ENCODE data around the gene CYP46A1.
A peak's percentile ranks its signal among the peaks of the same experiment; 100 is the strongest.
"Not testable (repeated sequence)": the region's sequence is repeated elsewhere in the genome, so short reads cannot be mapped to it uniquely, and the experiment has no call there.

Gene CYP46A1

DNA sequence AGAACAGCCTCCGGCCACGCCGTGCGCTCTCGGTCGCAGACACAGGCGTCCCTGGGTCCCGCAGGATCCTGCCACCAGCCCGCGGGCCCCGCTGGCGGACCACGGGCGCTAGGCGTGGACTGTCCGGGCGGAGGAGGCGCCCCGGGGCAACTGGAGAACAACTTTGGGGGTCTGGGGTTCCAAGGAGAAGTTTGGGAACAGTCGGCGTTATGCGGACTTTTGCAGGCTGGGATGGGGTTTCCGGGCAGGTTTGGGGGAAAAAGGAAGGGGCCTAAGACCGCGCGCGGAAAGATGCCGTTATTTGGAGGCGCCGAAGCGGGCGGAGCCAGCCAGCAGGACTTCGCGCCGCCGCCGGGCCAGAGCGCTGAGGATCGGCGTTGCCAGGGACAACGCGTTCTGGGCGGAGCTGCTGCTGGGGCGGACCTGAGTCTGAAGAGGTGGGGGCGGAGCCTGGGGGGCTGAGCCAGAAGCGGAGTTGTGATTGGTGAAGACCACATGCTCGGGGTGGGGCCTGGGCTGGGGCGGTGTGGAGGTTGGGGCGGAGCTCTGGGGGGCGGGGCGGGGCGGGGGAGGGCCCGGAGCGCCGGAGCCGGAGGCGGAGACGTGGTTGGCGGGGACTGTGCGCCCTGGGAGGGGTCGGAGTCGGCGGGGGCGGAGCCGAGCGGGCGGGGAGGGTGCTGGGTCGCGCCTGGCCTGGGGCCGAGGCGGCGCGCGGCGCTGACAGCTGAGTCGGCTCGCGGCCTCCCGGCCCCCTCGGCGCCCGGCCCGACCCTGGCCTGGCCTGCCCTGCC is at the start of gene CYP46A1:
TSS of gene CYP46A1 (plus strand) at position 680 of the 791 bp plus-strand sequence. CDS start 120 bp downstream, outside the sequence.
- Histone ChIP-seq H3K27me3 (peaks cover 88% of the 10 kb centered on the region), H3K9me3 (no peaks in the 10 kb centered on the region), H3K4me3 (ENCODE audit: low read depth in 1 of 2, low read length in 1 of 2) (peak within 1 kb of the TSS; percentile 61 to 63), H3K4me1 (ENCODE audit: control insufficient read depth in 1 of 2, insufficient read depth in 1 of 2, low read depth in 1 of 2, low read length in 1 of 2) (peaks cover 12 to 18% of the 10 kb centered on the region in 2 experiments), H3K36me3 (no peaks in the 10 kb centered on the region), H3K27ac (peak within 1 kb of the TSS; percentile 31)
- peak; percentile 6 for TF ChIP-seq CTCF (IDR thresholded peaks at IDR 0.05)

GRCh38 chr14:99634443-99634842 is 49.7 kb upstream of the CYP46A1 start:
- H3K4me1 ChIP-seq (ENCODE audit: control insufficient read depth in 1 of 2, insufficient read depth in 1 of 2, low read depth in 1 of 2, low read length in 1 of 2), result no peaks in the 10 kb centered on the region
- H3K36me3 ChIP-seq, result no peaks in the 10 kb centered on the region
- H3K4me3 ChIP-seq (ENCODE audit: low read depth in 1 of 2, low read length in 1 of 2), result no peak overlapping the region
- no peaks in the 10 kb centered on the region for H3K9me3 ChIP-seq
- no peak for TF ChIP-seq CTCF (IDR thresholded peaks at IDR 0.05)
- peaks cover 3% of the 10 kb centered on the region for H3K27me3 ChIP-seq
- no peak overlapping the region for H3K27ac ChIP-seq

DNA sequence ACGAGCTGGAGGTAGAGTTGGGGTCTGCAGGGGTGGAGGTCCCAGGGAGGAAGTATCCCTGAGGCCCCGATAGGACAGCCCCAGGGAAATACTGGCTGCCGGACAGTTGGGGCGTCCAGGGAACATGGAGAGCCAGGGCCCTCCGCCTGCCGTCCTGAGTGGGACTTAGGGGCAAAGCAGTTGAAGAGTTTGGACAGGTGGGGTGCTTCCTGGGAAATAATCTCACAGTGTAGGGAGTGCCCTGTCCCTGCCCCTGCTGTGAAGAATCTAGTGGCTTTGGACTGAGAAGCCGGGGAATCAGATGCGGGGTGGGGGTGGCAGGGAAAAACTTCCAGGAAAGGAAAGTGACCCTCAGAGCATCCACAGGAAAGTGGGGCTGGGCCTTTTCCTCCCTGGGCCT is 49.0 kb upstream of the CYP46A1 start:
- H3K27me3 ChIP-seq, result peaks cover 3% of the 10 kb centered on the region

DNA sequence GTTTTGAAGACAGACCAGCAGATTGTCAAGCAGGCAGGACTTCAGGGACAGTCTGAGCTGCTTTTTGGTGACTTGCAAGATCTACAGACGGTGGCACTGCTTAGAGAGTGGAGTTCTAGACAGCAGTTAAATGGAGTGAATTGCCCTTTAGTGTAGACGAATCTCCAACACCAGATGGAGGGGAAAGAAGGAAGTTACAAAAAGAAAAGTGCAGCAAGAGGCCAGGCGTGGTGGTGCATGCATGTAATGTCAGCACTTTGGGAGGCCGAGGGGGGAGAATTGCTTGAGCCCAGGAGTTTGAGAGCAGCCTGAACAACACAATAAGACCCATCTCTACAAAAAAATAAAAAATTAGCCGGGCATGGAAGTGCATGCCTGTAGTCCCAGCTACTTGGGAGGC is 47.6 kb upstream of the CYP46A1 start:
- Histone ChIP-seq H3K4me3 (ENCODE audit: low read depth in 1 of 2, low read length in 1 of 2) (no peak overlapping the region), H3K9me3 (no peaks in the 10 kb centered on the region), H3K27ac (no peak overlapping the region), H3K4me1 (ENCODE audit: control insufficient read depth in 1 of 2, insufficient read depth in 1 of 2, low read depth in 1 of 2, low read length in 1 of 2) (no peaks in the 10 kb centered on the region), H3K36me3 (no peaks in the 10 kb centered on the region), H3K27me3 (peaks cover 3% of the 10 kb centered on the region)
- TF ChIP-seq CTCF (IDR thresholded peaks at IDR 0.05), result no peak

More for the DNA sequence above, 49.0 kb upstream of the CYP46A1 start:
- H3K9me3 ChIP-seq, result no peaks in the 10 kb centered on the region
- H3K4me3 ChIP-seq (ENCODE audit: low read depth in 1 of 2, low read length in 1 of 2), result no peak overlapping the region
- no peak overlapping the region for H3K27ac ChIP-seq
- H3K4me1 ChIP-seq (ENCODE audit: control insufficient read depth in 1 of 2, insufficient read depth in 1 of 2, low read depth in 1 of 2, low read length in 1 of 2), result no peaks in the 10 kb centered on the region
- no peaks in the 10 kb centered on the region for H3K36me3 ChIP-seq
- no peak for TF ChIP-seq CTCF (IDR thresholded peaks at IDR 0.05)

GRCh38 chr14:99637624-99638023 is 46.5 kb upstream of the CYP46A1 start:
- Histone ChIP-seq H3K4me3 (ENCODE audit: low read depth in 1 of 2, low read length in 1 of 2) (no peak overlapping the region), H3K4me1 (ENCODE audit: control insufficient read depth in 1 of 2, insufficient read depth in 1 of 2, low read depth in 1 of 2, low read length in 1 of 2) (no peaks in the 10 kb centered on the region), H3K9me3 (no peaks in the 10 kb centered on the region), H3K27me3 (peaks cover 3% of the 10 kb centered on the region), H3K36me3 (no peaks in the 10 kb centered on the region), H3K27ac (no peak overlapping the region)
- no peak for TF ChIP-seq CTCF (IDR thresholded peaks at IDR 0.05)

DNA sequence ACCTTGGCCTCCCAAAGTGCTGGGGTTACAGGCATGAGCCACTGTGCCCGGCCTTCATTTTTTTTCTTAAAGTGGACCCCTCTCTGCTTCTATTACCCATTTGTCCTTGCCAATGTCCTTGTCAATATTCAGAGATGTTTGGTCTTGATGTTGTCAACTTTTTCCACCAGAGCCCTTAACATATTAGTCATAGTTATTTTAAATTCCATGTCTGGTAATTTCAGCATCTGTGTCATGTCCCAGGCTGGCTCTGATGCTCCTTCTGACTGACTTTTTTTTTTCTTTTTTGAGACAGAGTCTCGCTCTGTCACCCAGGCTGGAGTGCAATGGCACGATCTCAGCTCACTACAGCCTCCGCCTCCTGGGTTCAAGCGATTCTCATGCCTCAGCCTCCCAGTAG is 41.3 kb upstream of the CYP46A1 start:
- not testable (repeated sequence) for H3K36me3 ChIP-seq; H3K27ac ChIP-seq; H3K4me1 ChIP-seq (ENCODE audit: control insufficient read depth in 1 of 2, insufficient read depth in 1 of 2, low read depth in 1 of 2, low read length in 1 of 2); H3K9me3 ChIP-seq; H3K4me3 ChIP-seq (ENCODE audit: low read depth in 1 of 2, low read length in 1 of 2)
- peaks cover 46% of the 10 kb centered on the region for H3K27me3 ChIP-seq
